NCI-H1436 treated with DMSO at 0.1 percent for 48 hours (cell line): ENCODE measurements around the gene KRTAP10-9.
"Not testable (repeated sequence)": the region's sequence is repeated elsewhere in the genome, so short reads cannot be mapped to it uniquely, and the experiment has no call there.

Experiments
- DNase-seq: peaks from one replicate; lab custom pipeline; 2025; lab: John Stamatoyannopoulos, UW

Gene KRTAP10-9

DNA sequence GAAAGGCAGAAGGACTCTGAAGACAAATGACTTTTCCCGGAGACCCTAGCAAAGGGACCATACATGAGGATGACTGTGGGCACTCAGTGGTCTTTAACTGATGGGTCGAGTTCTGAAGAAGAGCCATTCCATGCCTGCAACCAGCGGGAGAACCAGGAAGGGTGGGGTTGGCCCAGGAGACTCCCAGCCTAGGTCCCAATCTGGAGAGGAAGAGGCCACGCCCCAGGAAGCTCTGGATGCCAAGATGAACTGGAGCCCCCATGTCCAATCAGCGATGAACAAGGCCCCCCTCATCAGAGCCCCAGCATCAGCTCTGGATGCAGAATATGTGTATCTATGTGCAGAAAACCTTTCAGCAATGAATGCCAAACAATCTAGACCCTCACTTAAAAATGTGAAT is 13.9 kb downstream of the KRTAP10-9 start:
- no peak for DNase-seq

- no peak for DNase-seq
Measured at GRCh38 chr21:44643741-44644310, 16.9 kb downstream of the KRTAP10-9 start.

GRCh38 chr21:44644878-44645277 is 18.0 kb downstream of the KRTAP10-9 start:
- no peak for DNase-seq

GRCh38 chr21:44646366-44647221 is 19.7 kb downstream of the KRTAP10-9 start, which contains the start of gene KRTAP10-11:
KRTAP10-11 (plus strand) TSS chr21:44646414; CDS start chr21:44646459, 45 bp downstream.
- not testable (repeated sequence) for DNase-seq

DNA sequence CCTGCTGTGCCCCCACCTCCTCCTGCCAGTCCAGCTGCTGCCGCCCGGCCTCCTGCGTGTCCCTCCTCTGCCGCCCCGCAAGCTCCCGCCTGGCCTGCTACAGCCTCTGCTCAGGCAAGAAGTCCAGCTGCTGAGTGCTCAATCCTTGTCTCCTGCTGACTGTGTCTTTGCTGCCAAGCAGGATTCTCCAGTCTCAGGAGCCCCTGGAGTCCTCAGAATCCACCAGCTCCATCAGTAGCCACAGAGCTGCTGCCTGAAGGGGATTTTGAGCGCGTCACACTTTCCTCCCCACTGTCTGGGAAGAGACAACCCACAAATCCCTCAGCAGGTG is 20.3 kb downstream of the KRTAP10-9 start:
- DNase-seq = no peak

DNA sequence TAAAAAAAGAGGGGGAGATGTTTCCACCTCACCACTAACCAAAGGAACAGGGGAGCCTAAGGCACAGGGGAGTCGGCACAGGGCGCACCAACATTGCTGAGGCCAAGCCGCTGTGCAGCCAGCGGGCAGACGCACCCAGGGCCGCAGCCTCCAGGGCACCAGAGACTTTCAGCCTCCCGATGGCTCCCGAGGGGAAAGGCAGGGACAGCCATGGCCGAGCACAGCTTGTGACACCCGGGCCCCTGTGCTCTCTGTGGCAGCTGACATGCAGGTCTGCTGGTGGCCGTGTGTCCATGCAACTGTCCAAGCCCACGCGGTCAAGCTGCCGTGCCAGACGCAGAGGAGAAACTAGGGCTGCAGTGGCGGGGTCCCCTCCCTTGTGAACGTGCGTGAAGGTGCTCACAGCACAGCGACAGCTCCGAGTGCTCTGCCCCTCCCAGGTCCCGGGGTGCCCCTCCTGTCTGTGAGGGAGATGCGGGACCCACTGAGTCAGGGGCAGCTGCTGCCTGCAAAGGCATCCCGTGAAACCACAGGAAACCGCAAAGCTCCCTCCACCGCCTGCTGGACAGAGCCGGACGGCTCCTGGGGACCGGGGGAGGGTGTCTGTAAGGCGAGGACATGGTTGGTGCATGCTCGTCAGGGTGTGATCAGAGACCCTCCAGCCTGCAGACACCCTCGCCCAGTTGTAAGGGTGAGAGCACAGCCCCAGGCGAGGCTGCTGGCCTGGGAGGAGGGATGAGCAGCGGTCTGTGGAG is 21.8 kb downstream of the KRTAP10-9 start:
- no peak for DNase-seq

GRCh38 chr21:44649521-44650100 is 22.7 kb downstream of the KRTAP10-9 start:
- no peak for DNase-seq

DNA sequence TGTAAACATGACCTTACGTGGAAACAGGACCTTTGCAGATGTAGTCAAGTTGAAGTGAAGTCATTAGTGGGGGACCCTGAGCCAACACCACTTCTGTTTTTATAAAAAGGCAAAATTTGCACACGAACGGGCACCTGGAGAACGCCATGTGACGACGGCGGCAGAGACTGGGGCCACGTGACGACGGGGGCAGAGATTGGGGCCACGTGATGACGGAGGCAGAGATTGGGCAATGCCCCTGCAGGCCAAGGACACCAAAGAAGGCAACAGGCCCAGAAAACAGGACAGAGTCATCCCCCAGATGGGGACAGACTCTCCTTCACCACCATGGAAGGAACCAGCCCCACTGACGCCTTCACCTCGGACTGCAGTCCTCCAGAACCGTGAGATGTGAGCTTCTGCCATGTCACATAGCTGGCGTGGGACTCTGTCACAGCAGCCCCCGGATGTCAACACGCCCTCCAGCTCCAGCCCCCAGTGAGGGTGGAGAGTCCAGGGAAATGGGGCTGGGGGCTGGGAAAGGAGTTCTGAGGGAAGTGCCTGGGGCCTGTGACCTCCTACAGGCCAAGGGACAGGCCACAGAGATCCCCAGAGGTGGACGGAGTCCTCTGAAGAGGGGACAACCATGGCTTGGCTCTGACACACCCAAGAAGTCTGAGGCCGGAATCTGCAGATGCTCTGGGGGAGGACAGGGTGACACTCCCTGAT is 23.5 kb downstream of the KRTAP10-9 start:
- DNase-seq = no peak

- no peak for DNase-seq
Measured at GRCh38 chr21:44650973-44651675, 24.2 kb downstream of the KRTAP10-9 start.

- no peak for DNase-seq
Measured at GRCh38 chr21:44653123-44653522, 26.2 kb downstream of the KRTAP10-9 start.

DNA sequence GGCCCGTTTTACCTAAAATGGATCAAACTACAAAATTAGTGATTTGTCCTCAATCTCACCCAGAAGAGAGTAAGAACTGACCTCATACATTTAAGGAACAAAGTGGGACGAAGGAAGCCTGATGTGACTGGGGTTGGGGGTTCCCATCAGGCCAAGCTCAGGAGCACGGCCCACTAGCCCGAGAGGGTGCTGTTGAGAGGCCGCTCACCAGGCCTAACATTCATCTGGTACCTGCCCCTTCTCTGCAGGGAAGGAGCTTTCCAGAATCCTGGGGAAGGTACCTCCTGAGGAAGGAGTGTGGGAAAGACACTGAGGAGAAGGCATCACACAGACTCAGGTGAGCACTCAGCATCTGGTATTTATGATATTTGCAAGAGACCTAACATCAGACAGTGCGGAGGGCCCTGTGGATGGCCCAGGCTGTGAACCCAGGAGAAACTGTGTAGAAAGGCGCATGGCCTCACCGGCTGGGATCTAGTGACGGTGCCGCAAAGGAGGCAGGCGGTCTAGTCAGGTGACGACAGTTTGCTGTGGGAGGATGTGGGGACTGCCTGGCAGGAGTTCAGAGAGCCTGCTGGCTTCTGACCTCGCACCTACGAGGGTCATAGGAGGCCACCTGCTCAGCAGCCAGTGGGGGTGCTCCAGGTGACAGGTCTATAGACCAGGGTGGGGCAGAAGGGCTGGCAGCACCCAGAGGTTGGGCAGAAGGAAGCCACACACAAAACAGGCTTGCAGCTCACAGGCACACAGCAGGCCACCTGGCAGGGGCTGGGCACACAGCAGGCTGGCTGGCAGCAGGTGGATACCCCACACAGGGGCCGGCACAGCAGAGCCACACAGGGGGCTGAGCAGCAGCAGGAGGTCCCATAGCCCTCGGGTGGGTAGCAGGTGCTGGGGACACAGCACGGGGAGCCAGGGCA is 27.0 kb downstream of the KRTAP10-9 start:
- no peak for DNase-seq

DNA sequence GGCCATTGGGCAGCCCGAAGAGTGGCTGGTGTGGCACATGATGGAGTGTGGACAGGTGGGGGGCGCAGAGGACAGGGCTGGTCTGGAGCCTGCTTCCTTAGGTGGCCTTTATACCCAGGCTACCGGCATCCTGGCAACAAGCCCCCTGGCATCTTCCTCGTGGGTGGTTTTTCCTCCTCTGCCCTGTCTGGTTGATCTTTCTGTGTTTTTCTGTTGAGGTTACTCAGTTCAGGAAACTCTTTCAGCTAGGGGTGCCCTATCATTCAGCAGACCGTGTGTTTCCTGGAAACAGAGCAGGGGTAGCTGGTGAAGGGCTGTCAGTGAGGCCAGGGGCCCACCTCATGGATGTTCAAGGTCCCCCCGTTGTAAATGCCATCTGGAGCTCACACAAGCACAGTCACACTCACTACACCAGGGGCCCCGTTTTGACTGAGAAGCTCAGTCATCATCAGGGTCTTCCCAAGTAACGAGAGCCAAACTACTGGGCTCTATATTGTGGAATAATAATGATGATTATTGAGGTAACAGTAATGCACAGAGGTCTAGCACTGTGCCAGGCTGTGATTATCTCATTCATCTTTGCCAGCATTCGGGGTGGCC is 27.8 kb downstream of the KRTAP10-9 start, which contains the start of gene KRTAP12-4:
Gene KRTAP12-4 (minus strand): TSS at position 84 of the 600 bp plus-strand sequence. CDS start 45 bp downstream, at position 39.
- DNase-seq = no peak

DNA sequence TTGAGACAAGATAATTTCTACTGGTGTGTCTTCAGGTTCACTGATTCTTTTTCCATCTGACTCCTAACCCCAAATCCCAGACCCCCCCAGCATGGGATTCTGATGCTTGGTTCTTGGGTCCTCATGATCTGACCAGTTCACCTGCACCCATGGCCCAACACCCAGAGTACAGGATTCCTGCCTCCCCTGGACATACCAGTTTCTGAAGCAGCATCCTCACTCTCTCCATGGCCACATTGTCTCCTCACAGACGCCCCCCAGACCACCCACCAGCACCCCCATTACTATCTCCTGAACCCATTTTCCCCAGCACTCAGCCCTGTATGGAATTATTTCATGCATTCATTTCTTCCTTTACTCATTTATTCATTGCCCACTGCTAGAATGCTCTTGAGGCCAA is 30.0 kb downstream of the KRTAP10-9 start:
- DNase-seq = no peak

DNA sequence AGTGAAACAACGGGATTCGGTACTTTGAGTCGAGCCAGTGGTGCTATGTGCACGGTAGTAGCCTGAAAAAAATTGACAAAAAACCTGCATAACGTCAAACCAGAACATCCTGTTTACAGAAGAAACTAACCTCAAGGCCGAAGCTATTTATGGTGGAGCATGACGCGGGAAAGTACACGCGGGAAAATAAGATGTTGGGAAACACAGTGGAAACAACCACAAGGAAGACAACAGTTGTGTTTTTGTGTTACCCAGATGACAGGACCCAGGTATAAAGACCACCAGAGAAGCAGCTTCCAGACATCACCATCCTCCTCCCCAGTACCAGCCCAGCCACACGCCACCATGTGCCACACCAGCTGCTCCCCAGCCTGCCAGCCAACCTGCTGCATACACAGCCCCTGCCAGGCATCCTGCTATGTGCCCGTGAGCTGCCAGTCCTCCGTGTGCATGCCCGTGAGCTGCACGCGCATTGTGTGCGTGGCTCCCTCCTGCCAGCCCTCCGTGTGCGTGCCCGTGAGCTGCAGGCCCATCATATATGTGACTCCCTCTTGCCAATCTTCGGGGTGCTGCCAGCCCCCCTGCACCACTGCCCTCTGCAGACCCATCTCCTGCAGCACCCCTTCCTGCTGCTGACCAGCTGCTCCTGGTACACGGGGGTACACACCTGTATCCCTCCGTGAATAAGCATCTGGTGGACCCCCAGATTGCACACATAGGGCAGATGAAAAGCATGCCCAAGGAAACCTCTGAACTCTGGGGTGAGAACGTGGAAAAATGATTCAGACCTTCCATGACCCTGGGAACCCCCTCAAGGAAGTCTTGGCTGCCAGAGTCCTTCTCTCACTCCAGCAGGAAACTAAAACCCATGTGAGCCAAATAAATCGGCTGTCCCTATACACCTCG is 31.0 kb downstream of the KRTAP10-9 start, which contains the start of gene KRTAP12-3:
Gene KRTAP12-3 (plus strand): TSS at position 298 of the 906 bp plus-strand sequence. CDS start 48 bp downstream, at position 346.
- no peak for DNase-seq

DNA sequence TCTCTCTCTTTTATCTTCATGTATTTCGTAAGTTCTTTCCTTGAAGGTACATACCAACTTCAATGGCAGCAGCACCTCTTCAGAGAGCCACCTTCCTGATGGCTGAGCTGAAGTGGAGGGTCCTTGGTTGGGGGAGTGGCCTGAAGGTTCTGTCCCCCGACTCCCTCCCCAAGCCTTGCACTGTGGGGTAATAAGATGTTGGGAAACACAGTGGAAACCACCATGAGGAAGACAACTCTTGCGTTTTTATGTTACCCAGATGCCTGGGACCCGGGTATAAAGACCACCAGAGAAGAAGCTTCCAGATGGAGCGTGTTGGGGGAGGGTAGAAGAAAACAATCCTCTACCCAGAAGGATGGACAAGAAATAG is 31.6 kb downstream of the KRTAP10-9 start:
- no peak for DNase-seq

GRCh38 chr21:44658913-44659595 is 32.2 kb downstream of the KRTAP10-9 start:
- DNase-seq = no peak

- not testable (repeated sequence) for DNase-seq
Measured at GRCh38 chr21:44661567-44661966, 34.7 kb downstream of the KRTAP10-9 start.

DNA sequence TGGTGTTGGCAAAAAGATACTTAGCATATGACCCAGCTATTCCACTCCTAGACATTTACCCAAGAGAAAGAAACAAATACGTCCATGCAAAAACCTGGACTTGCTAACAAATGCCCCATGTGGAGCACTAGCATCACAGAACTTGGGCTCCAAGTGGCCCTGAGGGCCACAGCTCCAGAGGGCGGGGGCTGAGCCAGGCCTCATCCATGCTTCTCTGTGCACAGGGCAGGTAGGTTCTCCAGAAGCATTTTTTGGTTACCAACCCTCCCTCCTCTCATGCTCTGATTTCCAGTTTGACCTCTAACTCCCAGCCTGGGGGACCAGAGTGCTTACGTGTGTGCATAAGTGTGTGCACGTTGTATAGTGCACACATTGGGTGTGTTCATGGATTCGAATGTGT is 37.8 kb downstream of the KRTAP10-9 start:
- no peak for DNase-seq
